HG03108 (cell line): ENCODE data around the gene PITRM1.

Experiments
- ATAC-seq: cut with Tn5 transposase; IDR thresholded peaks from one replicate; pipeline ENCODE4 v1.9.1; 2021; ENCODE audit warnings: moderate library complexity; ENCODE audit not compliant: unreplicated experiment

PITRM1 gene

DNA sequence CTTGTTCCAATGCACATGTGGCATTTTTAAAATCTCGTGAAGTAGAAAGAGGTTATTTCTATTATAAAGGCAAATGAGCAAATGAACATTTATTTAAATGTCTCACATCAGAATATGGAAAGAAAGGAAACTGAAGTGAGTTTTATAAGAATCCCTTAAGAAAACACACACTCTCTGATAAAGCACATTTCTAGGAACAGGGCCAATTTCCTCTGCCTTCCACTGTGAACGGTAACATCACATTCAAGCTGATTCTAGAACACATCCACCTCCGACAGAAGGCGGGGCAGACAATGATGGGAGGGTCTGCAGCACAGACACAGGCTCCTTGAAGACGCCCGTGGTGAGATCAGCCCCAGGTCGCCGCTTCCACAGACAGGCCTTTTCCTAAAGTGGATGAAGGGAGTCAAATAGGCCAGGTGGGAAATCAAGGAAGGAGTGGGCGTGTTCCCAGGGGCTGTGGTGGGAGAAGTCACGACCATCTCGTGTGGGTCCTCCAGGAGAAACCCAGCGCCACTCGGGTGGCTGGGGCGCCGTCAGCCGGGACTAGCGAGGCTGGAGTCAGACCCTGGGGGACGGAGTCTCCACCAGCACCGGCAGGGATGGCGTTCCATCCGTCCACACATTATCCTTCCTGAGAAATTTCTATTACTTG is 31.1 kb downstream of the PITRM1 start:
- no peak for ATAC-seq

DNA sequence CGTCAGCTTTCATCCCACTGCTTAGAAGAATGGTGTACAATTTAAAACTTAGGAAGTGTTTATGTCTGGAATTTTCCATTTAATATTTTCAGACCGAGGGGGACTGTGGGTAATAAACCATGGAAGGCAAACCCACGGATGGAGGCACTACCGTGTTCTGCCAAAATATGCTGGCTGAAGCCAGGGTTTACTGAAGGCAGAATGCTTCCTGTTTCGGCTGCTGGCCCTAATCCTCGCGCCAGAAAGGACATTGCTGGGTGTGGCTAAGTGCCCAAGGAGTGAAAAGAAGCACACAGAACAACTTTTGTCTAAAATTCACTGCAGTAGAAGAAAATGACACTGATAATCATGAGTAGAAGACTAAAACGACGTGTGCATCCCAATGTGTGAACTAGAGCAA is 32.3 kb downstream of the PITRM1 start:
- no peak for ATAC-seq

DNA sequence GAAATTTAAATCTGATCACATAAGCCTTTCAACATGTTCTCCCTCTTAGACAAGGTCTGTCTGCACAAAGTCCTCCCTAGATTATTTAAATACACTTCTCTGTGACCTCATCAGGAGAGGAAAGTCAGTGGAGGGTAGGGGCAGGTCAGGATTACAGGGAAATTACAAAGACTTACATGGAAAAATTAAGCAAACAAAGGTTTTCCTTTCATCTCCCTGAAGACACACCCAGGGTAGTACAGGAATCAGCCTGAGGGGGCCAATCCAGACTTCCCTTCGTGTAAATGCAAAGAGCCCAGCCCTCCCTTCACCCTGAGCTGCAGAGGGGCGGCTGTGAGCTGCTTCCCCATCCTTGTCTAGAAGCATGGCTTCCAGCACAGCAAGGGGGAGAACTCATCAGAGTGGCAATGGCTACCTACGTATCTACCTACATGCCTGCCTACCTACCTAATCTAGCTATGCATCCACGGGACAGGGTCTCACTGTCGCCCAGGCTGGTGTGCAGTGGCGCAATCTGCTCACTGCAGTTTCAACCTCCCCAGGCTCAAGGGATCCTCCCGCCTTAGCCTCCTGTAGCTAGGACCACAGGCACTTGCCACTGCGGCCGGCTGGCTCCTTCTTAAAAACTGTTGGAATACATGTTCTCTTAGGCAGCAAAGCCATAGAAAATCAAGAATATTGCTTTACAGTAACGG is 33.2 kb downstream of the PITRM1 start:
- ATAC-seq: no peak

DNA sequence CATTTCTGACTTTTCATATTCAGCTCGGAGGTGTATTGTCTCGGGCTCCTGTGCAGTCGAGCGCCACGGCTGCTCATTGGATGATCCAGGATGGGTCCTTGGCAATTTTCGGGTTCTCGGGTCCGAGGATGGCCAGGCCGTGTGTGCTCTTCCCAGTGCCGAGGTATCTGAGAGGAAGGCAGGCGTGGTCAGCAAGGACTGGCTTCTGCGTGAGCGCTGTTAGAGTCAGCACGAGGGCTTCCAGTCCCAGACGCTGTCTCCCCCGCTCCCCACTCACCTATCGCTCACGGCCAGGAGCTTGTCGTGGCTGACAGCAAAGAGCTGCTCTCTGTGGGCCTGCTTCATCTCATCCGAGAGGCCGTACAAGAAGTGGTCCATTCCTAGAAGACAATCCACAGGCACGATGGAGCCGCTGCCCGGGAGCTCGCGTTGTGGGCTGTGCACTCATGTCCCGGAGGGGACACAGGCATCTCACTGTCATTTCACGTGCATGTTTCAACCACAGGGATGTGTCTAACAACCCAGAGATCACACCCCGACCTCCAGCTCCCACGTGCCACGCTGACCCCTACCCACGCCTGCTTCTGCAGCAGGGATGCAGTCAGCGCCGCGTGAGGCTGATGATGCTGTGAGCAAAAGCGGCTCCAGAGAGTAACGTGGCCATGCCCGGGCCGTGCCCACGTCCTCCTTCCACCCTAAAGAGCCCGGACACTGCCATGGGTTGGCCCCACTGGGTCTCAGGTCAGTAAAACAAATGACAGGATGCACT is 34.4 kb downstream of the PITRM1 start:
- no peak for ATAC-seq

DNA sequence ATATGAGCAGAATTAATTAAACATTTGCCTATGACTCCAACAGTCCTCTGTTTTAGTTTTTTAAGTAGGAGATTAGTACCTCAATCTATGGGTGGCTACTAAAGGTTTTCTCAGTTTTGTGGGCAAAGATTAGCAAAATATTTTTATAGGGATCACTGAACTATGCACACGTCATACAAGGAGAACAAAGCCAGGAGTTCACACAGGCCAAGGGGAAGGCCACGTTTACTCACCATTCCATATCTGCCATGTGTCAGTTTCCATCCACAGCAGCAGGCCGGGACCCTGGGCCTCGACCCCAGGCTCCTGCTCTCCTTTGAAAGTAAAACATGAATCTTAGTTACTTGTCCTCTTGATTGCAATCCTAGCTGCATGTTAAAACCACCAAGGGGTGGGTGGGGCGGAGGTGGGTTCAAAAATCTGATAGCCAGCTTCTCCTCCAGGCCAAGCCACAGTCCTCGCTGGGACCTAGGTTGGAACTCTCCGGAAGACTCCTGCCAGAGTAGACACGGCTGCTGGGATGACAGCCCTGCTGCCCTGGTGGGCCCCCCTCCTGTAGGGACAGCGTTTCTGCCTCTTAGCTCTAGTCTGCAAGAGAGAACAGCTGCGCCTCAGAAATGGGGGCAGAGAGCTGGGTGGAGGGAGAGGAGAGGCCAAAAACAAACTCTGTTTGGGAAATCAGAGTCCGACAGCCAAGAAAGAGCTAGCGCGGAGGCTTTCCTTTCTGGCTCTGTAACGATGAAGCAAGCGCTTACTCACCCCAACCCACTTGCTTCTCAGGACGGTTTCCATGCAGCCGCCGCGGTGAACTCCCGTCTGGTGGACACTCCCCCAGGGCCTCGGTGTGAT is 35.6 kb downstream of the PITRM1 start:
- ATAC-seq: no peak

DNA sequence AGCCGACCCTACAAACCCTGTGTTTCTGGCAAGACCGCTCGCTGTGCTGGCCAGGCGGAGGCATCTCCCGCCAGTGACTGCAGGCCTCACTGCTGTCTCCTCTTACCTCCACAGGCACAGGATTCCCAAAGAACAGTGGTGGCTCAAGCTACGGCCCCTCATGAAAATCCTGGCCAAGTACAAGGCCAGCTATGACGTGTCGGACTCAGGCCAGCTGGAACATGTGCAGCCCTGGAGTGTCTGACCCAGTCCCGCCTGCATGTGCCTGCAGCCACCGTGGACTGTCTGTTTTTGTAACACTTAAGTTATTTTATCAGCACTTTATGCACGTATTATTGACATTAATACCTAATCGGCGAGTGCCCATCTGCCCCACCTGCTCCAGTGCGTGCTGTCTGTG is 36.2 kb downstream of the PITRM1 start:
- ATAC-seq: no peak

DNA sequence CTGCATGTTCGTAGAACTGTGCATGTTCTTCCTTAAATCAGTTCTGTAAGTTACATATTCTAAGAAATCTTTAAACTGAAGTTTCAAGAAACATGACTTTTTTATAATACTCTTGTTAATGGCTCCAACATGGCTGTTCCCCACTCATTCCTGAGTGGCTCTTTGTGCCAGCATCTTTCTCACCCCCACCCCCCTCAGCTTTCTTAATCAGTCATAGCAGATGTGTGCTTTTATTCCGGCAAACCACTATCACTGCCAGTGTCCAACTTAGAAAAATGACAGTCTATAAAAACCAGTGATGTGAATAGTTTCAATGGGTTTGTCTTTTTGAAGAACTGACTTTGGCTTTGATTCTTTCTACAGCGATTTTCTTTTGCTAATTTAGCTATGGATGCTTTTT is 37.6 kb downstream of the PITRM1 start:
- ATAC-seq: no peak

DNA sequence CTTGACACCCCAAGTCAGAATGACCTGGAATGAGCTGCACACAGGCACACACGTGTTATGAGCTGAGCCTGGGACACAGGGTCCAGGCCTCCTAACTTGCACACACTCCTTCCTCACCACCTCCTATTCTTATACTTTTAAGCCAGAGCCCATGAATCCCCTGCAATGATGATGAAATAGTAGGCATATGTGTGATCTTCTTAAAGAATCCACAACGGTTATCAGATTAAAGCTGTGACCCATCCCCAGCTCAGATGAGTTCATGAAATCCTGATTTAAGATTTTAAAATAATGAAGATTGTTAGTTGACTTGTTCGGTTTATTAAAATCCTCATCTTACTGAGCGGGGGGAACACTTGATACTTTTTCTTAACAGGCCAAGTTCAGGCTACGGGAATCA is 38.6 kb downstream of the PITRM1 start:
- no peak for ATAC-seq

DNA sequence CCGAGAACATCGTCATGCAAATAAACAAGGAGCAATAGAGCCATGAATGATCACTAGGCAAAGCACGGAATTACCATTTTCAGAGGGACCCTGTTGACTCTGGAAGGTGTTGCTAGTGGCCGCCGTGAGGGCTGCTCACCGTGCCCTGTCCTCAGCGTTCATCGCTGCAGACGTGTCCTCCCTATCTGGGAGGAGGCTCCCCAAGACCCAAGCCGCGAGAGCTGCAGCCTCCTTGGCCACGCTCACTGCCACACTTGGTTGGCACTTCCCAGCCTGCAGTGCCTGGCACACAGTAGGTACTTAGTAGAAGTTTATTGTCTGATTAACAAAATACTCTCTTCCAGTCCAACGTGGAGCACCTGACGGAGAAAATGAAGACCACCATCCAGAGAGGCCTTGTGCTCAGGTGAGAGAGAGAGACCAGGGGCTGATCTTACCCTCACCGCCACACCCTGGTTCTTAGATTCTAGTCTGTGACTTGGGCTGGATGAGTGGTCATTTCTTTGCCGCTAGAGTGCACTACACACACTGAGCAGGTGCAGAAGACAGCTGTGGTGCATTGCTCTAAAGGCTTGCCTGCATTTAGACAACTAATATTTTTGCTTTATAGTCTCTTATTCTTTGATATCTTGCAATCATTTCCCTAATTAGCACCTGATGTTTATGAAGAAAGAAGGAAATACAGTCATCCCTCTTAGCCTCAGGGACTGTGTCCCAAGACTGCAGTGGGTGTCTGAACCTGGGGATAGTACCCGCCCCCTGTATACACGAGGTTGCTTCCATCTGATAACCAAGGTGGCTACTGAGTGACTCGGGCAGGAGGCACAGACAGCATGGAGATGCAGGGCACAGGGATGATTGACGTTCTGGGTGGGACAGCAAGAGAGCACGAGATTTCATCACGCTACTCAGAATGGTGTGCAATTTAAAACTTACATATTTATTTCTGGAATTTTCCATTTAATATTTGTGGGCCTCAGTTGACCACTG is 40.3 kb downstream of the PITRM1 start:
- no peak for ATAC-seq

DNA sequence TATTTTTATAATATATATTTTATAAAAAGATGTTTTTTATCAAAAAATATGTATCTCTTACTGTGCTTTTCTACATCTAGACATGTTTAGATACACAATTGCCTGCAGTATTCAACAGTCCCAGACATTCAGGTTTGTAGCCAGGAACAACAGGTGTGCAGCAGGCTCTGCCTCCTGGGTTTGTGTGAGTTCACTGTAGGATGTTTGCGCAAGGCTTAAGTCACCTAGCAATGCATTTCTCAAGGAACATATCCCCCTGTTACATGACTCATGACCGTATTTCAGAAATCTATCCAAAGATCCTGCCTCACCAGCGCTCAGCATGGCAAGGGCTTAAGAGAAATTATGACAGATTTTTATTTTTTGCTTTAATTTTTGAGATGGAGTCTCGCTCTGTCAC is 41.5 kb downstream of the PITRM1 start:
- ATAC-seq: no peak

DNA sequence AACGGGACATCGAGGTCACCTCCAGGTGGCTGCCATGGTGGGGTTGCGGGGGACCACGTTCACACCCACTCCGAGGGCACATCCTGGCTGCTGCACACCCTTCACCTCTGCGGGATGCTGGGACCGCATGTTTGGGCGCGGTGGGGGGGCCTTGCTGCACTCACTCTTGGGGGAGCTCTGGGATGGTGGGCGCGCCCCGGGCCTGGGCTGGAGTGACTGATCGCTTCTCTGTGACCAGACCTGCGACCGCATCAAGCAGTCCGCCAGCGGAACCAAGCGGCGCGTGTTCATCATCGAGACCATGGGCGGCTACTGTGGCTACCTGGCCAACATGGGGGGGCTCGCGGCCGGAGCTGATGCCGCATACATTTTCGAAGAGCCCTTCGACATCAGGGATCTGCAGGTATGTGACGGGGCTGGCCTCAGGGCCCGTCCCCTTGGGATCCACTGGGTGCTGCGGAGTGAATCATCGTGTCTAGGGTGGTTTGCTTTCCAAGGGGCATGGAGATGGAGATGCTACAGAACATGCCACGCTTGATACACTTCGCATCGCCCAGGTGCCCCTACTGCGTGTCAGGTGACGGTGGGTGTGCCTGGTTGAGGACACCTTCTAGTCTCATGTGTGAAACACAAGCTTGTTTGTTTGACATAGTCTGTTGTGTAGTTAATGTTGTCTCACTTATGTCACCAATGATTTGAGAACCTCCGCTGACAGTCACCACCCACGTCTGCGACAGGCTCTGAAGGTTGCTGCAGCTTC is 42.8 kb downstream of the PITRM1 start:
- ATAC-seq: no peak

DNA sequence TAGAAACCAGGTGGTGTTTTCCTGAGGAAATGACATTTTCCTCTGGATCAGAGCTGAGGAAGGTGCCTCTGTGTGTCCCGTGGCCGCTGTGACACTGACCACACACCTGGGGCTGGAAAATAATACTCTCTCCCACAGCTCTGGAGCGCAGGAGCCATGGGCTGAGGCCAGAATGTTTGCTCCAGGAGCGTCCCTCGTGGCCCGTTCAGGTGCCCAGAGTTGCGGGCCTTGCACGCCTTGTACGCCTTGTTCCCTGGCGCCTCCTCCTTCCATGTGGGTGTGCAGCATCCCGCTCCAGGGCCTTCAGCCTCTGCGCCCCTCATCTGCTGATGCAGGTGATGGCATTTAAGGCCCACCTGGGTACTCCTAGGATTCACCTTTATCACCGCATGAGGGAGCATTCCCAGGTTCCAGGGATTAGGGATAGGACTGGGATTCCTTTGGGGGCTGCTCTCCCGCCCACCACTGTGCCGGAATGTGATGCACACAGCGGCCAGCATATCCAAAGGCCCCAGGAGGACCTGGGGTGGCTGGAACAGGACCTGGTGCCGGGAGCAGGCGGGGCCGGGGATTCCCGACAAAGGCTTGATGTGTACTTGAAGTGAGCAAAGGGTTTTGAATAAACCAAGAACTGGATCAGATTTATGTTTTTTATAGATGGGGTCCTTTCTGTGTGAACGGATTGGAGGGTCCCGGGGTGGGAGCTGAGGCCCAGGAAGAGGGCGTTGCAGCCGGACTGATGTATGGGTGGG is 44.0 kb downstream of the PITRM1 start:
- ATAC-seq: no peak

DNA sequence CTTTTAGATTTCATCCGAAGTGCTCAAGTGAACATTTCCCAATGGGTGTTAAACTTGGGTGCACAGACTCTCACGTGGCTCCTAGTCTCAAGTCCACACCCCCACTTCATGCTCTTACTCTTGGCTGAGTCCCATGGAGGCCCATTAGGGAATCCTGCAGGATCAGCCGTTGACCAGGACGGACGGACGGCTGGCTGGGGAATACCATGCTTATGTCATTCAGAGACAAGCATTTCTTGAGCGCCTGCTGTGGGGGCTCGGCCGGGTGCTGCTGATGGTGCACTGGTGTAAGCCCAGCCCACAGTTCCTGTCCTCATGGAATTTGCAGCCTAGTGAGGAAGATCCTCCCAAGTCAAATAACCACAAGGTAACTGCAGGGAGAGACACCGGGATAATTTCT is 44.7 kb downstream of the PITRM1 start:
- no peak for ATAC-seq

DNA sequence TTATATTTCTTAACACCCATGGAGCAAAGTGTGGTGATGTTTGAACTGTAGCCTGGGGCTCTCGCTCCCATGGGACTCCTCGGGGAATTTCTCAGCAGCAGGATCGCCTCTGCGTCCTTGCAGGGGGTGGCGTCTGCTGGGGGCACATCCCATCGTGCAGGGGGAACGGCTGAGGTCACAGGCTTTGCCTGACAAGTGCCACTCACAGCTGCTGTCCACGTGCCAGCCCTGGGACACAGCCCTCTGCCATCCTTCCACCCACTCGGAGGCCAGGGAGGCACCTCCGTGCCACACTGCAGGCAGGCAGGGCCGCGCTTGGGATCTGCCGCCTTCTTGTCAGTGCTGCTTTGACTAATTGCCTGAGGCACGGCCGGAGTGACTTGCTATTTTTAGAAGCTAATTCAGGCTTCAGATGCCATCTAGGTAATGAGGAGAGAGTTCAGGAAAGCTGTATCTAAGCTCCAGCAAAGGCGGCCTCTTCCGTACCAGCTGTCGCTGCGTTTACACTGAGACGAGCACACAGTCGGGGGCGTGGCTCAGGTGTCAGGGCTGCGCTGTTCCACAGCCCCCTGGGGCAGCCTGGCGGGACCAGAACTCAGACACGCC is 45.7 kb downstream of the PITRM1 start:
- no peak for ATAC-seq

DNA sequence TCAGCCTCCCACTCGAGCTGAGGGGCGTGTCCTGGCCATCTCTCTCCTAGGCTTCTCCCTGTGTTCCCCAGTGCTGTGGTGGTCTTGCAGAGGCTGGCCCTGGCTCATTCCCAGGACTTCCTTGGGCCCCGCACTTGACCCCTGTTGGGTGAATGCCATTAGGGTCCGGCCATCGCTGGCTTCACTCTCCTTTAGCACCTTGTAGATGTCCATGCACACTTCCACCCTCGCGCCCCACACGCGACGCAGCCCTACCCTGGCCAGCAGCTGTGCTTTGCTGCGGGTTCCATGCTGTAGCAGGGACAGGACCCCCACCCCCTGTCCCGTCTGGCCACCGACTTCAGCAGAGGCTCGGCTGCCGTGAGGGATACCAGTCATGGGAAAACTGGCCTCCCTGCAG is 46.3 kb downstream of the PITRM1 start:
- no peak for ATAC-seq

DNA sequence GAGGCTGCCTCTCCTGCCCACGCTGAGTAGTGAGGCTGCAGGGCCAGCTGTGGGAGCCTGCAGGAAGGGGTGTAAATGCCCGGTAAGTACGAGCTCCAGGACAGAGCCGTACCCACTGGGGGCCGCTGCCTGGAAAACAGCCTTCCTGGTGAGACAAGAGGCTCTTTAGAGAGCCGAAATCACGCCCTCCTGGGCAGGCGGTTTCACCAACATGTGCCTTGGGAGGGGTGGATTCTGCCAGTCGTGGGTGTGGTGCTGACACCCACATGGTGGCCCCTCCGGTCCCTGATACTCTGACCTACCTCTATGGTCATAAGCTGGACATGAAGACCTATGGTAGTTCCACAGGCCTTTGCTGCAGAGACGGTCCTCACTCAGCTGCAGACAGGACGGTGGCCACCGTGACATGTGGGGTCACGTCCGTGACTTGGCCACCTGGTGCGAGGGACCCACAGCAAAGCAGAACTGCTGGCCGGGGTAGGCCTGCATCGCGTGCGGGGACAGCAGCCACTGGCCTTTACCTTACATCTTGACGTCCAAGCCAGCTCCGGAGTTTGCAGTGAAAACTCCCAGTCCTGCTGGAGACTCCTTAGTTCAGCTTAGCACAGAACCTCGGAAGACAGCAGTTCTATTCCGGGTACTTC is 46.9 kb downstream of the PITRM1 start:
- no peak for ATAC-seq

DNA sequence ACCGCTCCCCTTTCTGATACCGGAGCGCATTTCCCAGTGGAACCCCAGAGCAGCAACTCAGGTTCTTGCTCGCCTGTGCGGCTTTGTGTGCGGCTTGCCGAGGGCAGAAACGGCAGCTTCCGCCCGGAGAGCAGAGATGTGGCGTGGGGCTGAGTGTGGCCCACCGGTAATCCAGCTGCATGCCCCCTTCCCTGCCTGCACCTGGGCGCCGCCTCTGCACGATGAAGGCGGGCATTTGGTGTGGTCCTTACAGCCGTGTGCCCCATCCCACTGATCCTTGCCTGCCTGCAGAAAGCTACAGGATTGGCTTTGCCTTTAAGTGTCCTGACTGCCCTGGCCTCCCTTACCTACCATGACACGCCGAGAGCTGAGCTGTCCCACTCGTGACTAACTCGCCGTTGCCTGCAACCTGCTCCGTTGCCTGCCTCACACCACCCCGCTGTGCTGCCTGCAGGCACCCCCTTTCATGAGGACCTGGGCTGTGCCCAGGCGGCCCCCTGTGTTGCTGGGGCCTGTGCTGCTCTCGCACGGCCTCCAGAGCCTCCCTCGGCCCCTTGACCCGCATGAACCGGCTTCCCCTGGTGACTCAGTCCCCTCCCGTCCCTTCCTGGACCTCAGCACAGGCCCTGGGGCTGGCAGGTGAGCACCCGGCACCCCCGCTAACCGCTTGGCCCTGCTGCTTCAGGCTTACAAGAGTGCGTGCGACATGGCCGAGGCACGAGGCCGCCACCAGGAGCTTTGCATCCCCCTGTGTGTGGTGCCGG is 48.0 kb downstream of the PITRM1 start:
- no peak for ATAC-seq
